ENCODE results near the gene CEP152.
"Not testable (repeated sequence)": the region's sequence is repeated elsewhere in the genome, so short reads cannot be mapped to it uniquely, and the experiment has no call there.

CEP152 gene

DNA sequence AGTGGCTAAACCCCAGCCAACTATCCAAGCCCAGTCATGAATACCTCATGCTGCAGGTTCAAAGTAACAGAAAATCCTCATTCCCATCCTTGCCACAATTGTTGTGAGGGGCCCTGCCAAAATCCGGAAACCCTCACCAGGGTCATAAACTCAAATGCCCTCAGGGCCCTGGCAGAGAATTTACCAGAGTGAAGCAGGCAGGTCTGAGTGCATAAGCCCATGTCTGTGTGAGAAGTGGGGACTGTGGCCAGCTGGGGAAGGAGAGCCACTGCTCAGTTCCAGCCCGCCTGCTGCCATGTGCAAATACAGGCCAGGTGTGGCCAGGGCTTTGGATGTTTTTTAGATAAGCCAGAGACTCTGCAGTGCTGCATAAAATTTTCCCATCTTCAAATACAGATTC lies 7.0 kb downstream of the CEP152 start:
- peak; percentile 5 for DNase-seq

DNA sequence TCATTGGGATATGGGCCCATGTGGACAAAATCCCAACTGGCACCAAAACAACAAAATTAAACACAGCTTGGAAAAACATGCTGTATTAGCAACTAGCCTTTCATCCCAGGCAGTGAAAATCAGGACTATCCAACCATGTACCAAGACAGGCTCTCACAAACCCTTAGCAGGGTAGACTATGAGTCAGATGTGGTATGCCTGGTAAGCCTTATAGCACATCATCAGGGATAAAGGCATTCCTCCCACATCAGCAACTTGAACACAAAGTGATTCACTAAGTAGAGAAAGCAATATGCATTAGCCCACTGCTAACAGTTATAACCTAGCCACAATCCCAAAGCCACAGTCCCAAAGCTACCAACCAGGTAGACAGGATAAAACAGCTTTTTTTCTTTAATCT lies 8.0 kb downstream of the CEP152 start:
- DNase-seq = no peak

DNA sequence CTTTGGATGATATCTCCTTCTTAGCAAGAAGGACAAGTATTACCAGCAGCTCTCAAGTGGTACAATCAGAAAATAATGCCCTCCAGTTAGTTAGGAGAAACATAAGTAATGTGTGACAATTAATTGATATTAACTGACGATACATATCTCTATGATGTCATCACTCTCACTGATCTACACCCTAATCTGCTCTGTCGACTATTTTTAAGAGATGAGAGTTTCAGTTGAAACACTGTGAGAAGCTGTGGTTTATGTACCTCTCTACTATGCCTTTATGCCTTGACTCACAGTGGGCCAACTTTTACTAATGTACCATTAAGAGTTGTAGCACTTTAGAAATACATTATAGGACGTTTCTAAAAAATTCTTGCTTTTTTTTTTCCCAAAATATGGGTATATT lies 8.6 kb downstream of the CEP152 start:
- DNase-seq = no peak

DNA sequence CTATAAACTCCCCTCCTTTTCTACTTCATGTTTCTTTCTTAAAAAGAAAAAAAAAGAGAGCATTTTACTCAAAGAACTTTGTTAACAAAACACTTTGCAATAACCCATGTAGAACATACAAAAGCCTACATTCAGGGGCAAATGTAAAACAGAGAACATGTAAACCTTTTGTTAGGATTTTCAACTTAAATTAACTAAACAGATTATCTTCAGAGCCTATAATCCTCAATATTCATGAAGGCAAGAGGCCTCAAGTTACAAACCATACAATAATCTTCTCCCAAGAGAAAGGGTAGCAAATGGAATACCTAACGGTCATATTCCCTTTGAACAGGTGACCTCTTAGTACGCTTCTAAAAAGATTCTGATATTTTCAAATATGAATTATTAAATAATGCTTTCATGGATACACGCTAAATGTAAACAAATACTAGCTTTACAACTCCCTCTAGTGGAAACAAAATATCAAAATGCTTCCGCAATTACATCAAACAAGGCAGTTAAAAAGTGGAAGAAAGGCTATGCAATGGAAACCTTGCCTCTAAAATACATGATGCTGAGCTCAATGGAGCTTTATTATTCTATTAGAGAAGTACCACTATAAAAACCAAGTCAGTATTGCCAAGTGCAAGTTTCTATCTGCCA lies 9.9 kb downstream of the CEP152 start:
- DNase-seq = peak; percentile 10

DNA sequence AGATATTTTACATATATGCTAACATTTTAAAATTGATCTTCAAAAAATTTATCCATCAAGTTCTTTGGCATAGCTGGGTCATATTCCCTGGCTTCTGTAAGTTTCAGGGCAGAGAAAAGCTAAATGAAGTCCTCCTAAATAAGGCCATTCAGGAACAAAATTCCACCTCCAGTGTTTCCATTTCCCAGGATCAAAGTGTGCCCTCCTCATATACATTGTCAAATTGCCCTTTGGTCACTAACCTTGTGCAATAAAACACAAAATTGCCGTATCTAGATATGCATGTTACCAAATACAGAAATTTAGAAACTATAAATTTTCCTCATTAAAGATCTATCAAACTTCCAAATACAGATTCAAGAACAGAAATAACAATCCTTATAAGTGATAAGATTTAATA lies 10.6 kb downstream of the CEP152 start:
- no peak for DNase-seq

DNA sequence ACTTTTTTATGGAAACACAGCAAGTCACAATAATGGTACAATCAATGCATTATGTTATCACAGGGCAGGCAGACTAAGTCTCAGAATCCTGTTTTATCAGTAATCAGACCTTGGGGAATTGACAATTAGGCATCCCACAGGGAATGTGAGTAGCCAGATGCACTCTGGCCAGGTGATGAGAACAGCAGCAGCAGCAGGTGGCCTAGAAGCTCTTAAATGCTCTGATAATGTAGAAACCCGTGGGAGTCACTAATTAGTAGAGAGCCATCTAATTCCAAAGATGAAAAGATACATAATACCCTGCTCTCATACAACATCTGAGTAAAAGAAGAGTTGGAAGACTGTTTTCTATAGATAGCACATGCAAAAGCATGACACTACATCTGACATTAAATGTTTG lies 12.6 kb downstream of the CEP152 start:
- peak; percentile 39 for DNase-seq

DNA sequence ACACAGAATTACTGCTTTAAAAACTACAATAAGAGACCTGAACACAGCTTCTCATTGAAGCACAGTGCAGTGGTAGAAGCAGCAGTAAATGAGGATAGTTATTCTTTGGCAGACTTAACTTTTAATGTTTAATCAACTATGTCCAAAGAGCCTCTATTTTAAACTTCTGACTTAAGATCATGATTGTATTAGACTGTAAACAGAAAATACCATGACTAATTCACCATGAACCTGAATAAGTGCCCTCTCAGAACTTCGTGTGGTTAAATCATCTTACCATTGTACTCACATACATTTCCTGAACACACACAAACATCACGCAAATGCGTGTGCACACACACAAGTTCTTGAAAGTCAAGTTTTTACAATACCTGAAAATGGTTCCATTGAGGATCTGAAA lies 13.9 kb downstream of the CEP152 start:
- DNase-seq = no peak

DNA sequence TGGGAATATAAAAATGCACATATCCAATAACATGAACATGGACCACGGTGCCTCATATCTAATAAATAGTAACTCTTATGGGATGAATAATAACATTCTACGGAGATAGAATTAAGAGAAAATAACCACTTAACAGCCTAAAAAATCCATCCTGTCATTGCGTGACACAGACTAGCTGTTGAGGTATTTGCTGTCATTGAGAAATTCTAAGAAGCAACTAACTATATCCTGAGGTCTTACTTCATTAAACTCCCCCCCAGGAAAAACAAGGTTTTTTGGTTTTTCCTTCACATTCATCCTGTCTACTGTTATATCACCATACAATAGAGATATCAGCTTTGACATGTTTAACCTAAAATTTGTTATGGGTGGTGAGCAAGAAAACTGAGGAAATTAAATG lies 14.3 kb downstream of the CEP152 start:
- no peak for DNase-seq

DNA sequence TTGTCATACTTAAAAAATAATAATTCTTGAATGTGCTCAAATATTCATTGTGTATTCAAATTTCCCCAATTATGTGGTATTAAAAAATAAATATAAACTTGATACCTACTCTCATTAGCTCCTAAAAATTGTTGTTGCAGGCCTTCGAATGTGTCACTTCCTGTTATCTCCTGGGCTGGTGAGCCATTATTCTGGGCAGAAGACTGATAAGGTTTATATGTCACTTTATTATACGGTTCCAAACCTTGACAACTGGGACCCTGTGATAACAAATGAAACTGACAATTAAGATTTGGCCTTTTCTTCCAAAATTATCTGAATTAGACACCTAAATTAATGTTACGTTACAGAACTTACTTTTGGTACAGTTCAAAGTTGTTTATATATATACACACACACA lies 15.0 kb downstream of the CEP152 start:
- DNase-seq = no peak

DNA sequence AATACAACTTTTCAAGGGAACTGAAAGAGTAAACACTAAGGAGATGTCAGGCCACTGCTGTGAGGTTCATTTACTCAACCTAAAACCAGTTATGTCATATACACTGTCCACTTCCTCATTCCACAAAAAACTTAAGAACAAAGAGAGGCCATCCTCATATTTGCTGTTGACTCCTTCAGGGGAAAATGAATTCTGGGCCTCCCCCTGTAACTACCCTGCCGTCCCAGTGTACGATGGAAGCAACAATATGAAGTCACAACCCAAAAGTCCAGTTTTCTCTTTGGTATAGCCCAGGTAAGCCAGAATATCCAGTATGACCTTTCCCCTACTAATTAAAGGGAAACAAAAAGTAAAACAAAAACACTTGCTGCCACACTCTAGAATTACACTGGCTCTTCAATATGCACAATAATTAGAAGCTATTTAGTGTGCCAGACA lies 16.2 kb downstream of the CEP152 start:
- no peak for DNase-seq

DNA sequence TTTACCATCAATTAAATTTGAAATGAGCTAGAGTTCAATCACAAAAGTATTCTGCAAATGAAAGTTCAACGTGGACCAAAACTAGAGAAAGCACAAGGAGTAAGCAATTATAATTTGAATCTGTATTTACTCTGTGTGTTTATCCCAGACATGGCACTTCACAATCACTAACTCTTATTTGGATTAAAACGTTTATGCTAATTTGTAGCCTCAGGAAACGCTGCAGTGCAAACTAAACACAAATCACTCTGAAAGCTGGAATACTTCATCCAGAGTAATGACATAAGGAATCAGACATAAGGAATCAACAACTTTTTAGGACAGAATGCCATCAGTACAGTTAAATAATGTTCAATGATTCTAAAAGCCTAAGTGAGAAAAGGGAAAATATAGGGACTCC lies 18.5 kb downstream of the CEP152 start:
- no peak for DNase-seq

DNA sequence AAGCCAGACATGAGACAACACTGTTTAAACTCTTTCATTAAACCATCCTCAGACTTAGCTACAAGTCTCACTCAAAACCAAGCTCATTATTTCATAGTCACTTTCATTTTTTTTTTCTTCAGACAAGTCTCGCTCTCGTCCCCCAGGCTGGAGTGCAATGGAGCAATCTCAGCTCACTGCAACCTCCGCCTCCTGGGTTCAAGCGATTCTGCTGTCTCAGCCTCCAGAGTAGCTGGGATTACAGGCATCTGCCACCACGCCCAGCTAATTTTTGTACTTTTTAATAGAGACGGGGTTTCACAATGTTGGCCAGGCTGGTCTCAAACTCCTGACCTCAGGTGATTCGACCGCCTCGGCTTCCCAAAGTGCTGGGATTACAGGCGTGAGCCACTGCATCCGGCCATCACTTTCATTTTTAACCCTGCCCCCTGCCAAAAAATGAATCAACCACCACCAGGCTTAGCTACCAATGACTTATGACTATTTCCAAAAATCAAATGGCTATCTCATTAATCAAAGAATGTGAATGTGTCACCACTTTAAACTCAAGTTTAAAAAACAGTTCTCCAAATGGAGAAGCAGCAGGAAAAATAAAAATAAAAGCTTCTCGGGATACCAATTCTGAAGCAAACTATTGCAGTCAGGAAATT lies 20.3 kb downstream of the CEP152 start:
- DNase-seq = not testable (repeated sequence)

DNA sequence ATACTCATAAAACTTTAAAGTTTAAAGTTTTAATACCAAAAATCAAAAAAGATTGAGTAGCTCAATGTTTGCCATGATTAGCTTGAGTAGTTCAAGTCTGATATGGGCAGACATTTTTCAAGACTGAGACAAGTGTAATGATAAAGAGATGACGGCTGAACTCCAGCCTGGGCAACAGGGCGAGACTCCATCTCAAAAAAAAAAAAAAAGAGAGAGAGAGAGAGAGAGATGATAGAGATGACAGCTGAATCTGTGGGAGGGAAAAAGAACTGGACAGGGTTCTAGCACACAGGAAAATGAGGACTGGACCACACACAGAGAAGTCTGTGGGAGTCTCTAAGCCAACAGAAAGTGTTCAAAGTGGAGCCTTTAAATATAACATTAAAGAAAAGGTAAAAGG lies 25.2 kb downstream of the CEP152 start:
- no peak for DNase-seq

DNA sequence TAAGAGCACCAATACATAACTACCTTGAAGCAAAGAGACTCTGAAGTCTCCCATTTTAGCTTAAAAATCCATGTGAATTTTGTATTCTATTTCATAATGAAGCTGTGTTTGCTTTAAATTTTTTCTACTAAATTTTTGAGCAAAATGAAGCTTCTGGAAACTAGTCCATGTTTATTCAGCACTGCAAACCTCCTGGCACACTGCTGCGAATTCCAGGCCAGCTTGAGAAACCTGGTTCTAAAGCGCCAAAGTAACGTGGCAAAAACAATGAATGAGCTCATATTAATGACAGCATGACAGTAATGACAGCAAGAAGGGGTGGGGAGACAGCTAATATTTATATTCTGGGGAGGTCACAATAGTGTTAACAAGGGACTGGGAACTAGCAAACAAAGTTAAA lies 25.7 kb downstream of the CEP152 start:
- no peak for DNase-seq

DNA sequence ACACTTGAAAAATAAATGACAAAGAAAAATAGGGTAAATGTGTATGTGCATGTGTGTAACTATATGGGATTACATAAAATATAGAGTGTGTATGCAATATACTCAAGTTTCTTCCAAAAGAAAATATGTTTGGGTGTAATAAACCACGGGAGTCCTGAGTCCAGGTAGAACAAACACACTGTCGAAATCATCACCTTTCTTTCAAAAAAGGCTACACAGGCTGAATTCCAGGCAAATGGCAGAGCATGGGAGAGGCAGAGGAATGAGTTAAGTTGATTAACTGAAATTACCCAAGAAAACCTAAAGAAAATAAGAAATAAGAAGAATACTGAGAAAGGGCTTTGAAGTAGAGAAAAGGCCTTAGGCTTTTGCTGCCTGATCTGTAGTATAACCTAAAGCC lies 26.1 kb downstream of the CEP152 start:
- no peak for DNase-seq

DNA sequence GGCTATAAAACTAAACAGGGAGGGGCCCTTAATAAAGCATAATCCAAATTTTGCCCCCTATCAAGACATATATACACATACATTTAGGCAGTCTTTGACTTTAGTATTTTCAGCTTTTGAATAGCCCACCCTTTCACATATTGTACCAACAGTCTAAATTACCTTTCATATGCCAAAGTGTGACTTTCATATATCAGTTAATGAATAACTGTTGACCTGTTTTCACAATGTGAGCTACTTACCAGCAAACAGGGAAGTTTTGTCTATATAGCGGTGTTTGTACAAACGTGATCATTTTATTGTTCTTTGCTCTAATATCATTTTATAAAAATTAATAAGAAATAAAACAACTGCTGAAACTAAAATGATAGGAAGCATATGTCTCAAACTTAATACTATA lies 28.0 kb downstream of the CEP152 start:
- no peak for DNase-seq

DNA sequence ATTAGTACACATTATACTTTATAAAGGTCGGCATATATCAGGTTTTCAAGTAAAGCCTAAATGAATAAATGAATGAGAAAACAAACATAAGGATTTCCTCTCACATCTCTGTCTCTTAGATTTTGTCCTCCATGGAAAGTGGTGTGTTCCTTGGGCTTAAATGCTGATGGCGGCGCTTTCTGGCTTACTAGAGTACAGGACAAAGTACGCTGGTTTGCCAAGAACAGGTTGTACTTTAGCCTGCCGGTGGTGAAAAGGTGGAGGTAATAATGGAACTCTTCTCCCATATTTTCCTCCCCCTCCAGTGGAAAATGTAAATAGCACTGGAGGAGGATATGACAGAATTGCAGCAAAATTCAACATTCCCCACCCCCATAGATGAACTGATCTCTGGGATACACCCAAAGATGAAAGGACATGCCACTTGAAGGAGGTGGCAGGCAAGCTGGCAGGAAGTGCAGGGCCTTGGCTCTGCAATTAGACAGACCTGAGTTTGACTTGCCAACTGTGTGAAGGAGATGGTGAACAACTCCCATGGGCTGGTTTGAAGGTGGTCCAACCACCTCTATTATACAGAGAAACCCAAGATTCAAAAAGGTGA lies 29.3 kb downstream of the CEP152 start:
- DNase-seq = no peak

DNA sequence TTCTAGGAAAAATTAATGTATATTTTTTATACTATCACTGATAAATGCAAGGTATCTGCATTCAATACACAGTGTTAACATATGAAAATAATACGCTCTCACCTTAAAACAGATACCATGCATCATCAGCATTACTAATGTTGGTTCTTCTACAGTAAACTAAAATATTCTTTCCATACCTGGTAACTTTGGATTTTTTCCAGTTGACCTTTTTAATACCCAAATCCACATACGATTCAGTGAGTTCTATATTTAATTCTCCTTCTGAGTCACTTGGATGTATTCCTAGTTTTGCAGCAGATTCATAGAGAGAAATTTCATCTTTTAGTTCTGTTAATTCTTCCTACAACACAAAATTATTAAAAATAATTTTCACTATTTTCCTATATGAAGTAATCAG lies 29.9 kb downstream of the CEP152 start:
- DNase-seq = no peak

DNA sequence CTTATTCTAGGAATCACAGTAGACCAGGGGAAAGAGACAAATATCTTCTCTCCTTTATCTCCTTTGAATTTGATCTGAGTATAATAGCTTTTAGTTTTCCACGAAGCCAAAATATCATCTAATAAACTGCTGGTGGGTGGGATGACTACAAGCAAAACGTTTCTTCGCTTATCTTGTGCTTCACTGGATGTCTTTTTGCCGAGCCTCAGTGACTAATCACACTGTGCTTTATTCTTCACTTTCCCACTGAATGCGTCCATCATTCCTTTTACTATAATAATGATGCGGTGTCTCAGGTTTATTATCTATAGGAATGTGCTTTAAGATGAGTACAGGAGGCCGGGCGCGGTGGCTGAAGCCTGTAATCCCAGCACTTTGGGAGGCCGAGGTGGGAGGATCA lies 32.5 kb downstream of the CEP152 start:
- no peak for DNase-seq

DNA sequence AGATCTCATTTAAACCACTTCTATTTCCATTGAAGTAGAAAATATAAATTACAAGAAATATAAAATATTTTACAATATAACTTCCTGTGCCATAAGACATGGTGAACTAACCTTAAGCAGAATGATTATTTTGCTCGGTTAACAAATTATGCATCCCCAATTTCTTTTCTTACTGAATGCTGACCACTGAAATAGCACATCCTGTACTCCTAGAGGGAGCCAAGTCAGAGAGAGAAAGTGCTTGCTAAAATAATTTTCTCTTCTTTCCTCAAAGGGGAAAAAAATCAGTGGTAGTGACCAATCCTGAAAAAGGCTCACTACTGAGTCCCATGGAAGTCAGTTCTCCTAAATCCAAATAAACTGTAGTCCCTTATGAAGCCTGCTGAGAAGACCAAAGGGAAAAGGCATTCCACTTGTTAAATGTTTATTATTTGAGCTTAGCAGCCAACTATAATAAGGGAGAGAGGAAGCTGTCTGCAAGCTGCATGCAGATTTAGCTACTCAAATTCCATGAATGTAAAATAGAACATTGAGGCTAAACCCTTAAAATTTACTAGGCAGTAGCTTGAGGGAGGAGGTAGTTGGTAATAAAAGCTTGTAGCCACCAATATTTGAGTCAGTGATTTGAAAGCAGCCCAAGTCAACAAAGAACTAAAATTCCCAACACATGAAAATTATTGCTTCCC lies 33.1 kb downstream of the CEP152 start:
- DNase-seq = no peak

DNA sequence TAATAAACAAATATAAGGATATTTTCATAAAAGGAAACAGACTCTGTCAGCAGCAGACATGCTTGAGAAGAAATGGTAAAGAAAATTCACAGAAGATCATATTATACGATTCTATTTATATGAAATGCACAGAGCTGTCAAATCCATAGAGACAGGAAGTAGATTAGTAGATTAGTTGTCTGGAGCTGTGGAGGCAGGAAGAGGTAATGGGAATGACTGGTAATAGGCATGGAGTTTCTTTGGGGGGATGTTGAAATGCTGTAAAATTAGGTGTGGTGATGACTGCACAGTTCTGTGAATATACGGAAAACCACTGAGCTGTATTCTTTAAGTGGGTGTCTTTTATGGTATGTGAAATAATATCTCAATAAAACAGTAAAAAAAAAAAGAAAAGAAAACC lies 35.3 kb downstream of the CEP152 start:
- no peak for DNase-seq

DNA sequence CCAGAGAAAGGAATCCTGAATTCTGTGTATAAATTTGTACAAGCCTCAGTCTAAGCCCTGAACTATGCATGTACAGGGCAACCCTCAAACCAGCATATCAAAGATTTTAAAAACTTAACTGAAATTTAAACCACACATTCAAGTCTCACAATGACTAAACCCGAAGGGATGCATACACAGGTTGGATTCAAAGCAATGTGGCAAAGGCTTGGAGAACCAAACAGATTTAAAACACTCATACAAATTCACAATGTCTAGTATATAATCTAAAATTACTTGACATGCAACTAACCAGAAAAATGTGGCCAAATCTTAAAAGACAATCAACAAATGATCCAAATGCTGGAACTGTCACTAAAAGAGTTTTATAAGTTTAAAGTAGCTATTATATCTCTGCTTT lies 36.4 kb downstream of the CEP152 start:
- DNase-seq = no peak

DNA sequence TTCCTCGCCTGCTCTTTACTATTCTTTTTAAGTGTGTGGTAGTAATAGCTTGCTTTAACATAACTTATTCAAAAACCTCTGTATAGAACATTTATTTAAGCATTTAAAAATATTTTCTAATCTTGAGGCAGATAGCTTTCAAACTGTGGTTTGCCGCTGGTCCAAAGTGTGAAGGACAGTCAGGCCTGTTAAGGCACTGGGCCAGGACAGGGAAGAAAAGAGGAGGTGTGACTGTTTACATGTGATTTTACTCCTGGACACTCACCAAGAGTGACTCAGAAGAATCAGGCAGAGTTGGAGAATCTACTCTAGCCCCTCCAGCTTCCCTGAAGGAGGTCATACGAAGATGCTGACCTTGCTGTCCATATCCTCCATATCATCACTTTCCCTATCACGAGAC lies 44.7 kb downstream of the CEP152 start:
- no peak for DNase-seq

DNA sequence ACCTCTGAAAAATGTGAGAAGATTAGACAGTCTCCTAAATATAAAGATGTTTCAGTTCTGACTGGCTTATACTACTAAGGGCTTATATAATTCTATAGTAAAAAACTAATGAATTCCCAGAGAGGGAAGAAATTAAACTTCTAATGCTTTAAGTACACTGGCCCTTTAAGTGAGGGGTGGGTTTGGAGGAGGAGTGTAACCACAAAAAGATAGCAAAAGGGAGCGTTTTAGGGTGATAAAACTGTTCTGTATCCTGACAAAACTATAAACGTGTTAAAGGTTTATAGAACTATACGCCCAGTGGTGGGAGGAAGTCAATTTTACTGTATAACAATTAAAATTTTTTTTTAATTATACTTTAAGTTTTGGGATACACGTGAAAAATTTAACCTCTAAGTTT lies 45.8 kb downstream of the CEP152 start:
- DNase-seq = no peak
